ENCODE results near the gene EYA3. TPM values are rescaled to one million over a fixed set of nuclear protein-coding genes. Genes with fewer than 3 reads are reported as not detected.

EYA3 gene
- total and polyA plus RNA-seq, 2 donors, result 5.9 to 16.0 TPM

DNA sequence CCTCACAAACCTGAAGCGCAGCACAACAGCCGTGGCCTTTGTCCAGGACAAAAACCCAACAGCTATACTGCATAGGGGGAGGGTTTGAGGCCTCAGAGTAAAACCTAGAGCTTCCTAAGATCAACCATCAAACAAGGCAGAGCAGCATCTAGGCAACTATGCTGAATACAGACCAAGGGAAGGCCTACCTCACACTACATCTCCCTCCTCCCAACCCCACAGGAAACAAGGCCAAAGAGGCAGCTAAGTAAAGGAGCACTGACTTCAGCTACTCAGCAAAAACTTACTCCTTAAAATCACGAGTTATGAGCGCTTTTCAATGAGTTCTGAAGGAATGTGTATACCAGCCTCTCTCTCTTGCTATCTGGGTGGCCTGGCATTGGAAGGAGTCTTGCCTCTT is 116.3 kb downstream of the EYA3 start:
- peaks cover 4% of the 10 kb centered on the region for H3K36me3 ChIP-seq (ENCODE audit: insufficient read depth)
- no peak for DNase-seq (ENCODE audit: extremely low spot score)
- no peak overlapping the region for H3K4me3 ChIP-seq (ENCODE audit: low read depth, low read length)
- no peak overlapping the region for H3K27ac ChIP-seq (ENCODE audit: low read depth)
- H3K4me1 ChIP-seq (ENCODE audit: insufficient read depth), result no peaks in the 10 kb centered on the region
- 92% methylated on average over 4 of the region's 4 CpGs for WGBS

DNA sequence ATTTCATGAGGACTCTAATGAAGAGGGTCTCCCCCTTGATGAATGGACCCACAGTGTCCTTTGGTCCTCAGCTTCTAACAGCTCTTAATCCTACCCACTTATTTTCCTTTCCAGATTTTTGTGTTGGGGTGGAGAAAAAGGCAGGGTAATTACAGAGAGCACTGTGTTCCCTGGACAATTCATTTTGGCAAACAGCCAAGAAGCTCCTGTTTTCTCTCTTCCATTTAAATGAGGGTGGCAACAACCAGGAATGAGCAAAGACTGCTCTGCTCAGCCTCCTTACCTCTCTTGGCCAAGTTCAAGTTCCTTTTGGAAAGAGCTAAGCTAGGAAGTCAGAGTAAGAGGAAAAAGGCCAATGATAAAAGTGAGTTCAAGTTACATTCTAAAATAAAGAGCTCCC is 116.7 kb downstream of the EYA3 start:
- DNase-seq (ENCODE audit: extremely low spot score), result no peak
- Histone ChIP-seq H3K27ac (ENCODE audit: low read depth) (no peak overlapping the region), H3K4me3 (ENCODE audit: low read depth, low read length) (no peak overlapping the region), H3K36me3 (ENCODE audit: insufficient read depth) (peaks cover 4% of the 10 kb centered on the region), H3K4me1 (ENCODE audit: insufficient read depth) (no peaks in the 10 kb centered on the region)

DNA sequence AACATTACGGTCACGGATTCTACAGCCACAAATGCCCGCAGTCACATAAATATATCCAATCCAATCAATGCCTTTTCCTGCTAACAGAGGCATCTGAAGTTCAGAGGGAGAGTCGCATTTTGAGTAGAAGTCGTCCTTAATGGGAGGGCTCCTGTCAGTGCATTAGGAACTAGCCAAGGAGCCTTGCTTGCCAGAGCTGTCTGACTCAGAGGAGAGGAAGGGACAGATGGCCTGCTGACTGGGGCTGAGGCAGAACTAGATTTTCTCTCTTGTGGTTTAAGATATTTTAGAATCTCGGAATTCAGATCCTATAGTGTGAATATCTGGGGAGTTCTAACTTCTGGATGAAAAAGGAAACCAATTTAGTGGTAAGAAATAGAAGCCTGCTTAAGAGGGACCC is 118.0 kb downstream of the EYA3 start:
- Histone ChIP-seq H3K36me3 (ENCODE audit: insufficient read depth) (peaks cover 4% of the 10 kb centered on the region), H3K4me3 (ENCODE audit: low read depth, low read length) (no peak overlapping the region), H3K4me1 (ENCODE audit: insufficient read depth) (no peaks in the 10 kb centered on the region), H3K27ac (ENCODE audit: low read depth) (peak overlapping the region; percentile 71)
- DNase-seq (ENCODE audit: extremely low spot score), result no peak
- WGBS, result 75% methylated on average over 6 of the region's 6 CpGs

DNA sequence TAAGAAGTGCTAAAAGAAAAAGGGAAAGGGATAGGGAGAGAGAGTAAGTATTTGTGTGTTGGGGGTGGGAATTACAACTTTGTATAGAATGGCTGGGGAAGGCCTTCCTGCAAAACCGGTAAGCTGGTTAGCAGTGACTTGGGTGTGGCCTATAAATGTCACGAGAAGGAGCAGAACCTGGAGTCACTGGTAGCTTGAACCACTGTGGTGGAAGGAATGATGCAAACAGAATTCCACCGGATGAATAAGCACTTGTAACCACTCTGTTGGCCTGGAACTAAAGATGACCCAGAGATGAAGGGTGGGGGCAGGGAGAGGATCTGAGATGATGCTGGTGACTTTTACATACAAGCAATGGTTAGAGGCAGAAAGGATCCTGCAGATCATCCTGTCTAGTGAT is 119.7 kb downstream of the EYA3 start:
- DNase-seq (ENCODE audit: extremely low spot score), result no peak
- H3K4me3 ChIP-seq (ENCODE audit: low read depth, low read length), result no peak overlapping the region
- no peaks in the 10 kb centered on the region for H3K4me1 ChIP-seq (ENCODE audit: insufficient read depth)
- H3K27ac ChIP-seq (ENCODE audit: low read depth), result no peak overlapping the region
- WGBS, result 41% methylated on average over 3 of the region's 3 CpGs
- no peaks in the 10 kb centered on the region for H3K36me3 ChIP-seq (ENCODE audit: insufficient read depth)

DNA sequence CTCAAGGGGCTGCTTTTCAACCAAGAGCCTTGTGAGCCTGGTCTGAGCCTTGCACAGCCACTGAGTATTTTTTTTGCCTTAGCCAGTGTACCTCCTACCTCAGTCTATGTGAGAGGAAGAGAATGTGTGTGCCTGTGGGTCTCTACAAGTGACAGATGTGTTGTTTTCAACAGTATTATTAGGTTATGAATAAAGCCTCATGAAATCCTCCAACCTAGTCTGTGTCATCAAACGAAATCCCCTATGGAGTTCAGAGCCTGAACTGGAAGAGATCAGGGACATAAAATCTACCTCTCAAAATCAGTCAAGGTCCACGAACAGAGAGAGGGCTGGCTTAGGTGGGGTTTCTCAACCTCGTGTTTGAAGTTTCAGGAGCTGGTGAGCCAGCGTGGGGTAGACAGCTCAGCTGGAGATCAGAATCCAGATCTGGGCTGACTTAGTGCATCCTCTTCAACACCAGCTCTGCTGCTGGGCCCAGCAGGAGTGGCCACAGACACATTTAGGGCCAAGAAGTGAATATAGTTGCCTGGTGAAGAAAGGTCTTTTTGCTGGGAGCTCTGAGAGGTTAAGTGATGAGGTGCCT is 120.4 kb downstream of the EYA3 start:
- 83% methylated on average over 4 of the region's 4 CpGs for WGBS
- Histone ChIP-seq H3K27ac (ENCODE audit: low read depth) (no peak overlapping the region), H3K4me3 (ENCODE audit: low read depth, low read length) (no peak overlapping the region), H3K36me3 (ENCODE audit: insufficient read depth) (no peaks in the 10 kb centered on the region), H3K4me1 (ENCODE audit: insufficient read depth) (no peaks in the 10 kb centered on the region)
- no peak for DNase-seq (ENCODE audit: extremely low spot score)

DNA sequence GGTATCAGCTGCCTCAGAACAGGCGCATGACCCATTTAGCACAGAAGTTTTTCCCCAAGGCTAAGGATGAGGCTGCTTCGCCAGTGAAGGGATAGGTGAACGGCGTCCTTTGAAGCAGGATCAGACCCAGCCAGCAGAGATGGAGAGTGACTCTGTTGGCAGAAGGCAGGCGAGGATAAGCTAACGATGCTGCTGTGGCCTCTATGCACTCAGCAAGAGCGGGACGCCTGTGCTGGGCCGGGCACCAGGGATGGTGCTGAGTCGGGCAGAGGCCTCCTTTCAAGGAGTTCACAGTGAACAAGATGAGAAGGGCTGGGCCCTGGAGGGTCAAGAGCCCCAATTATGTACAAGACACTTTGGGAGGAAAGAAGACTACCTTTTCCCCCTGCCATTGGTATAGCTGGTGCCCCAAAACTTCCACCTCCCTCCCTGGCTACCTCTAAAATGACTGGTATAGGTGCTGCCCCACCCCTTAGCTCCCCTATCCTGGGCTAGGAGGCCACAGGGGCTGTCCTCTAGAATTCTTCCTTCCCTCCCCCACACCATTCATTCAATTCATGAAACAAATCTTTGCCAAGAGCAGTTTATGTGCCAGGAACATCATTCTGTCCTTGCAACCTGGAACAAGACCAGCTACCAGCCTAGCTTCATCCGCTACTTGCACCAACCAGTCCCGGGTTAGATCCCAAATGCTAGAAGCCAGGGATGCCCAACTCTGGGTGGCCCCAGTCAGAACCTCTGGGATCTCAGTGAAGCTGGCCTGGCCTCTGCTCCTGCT is 121.1 kb downstream of the EYA3 start:
- DNase-seq (ENCODE audit: extremely low spot score), result no peak
- WGBS, result 95% methylated on average over 12 of the region's 12 CpGs
- Histone ChIP-seq H3K36me3 (ENCODE audit: insufficient read depth) (no peaks in the 10 kb centered on the region), H3K4me3 (ENCODE audit: low read depth, low read length) (no peak overlapping the region), H3K4me1 (ENCODE audit: insufficient read depth) (no peaks in the 10 kb centered on the region), H3K27ac (ENCODE audit: low read depth) (no peak overlapping the region)

DNA sequence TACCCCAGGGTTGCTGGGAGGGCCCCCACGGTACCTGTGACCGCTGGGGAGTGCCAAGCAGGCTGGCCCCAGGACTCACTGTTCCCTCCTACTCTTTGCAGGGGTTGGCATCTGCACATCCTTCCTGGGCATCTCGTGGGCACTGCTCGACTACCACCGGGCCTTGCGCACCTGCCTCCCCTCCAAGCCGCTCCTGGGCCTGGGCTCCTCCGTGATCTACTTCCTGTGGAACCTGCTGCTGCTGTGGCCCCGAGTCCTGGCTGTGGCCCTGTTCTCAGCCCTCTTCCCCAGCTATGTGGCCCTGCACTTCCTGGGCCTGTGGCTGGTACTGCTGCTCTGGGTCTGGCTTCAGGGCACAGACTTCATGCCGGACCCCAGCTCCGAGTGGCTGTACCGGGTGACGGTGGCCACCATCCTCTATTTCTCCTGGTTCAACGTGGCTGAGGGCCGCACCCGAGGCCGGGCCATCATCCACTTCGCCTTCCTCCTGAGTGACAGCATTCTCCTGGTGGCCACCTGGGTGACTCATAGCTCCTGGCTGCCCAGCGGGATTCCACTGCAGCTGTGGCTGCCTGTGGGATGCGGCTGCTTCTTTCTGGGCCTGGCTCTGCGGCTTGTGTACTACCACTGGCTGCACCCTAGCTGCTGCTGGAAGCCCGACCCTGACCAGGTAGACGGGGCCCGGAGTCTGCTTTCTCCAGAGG is 121.9 kb downstream of the EYA3 start:
- no peak overlapping the region for H3K4me3 ChIP-seq (ENCODE audit: low read depth, low read length)
- 94% methylated on average over 24 of the region's 24 CpGs for WGBS
- H3K36me3 ChIP-seq (ENCODE audit: insufficient read depth), result no peaks in the 10 kb centered on the region
- no peak overlapping the region for H3K27ac ChIP-seq (ENCODE audit: low read depth)
- no peaks in the 10 kb centered on the region for H3K4me1 ChIP-seq (ENCODE audit: insufficient read depth)
- DNase-seq (ENCODE audit: extremely low spot score), result no peak

DNA sequence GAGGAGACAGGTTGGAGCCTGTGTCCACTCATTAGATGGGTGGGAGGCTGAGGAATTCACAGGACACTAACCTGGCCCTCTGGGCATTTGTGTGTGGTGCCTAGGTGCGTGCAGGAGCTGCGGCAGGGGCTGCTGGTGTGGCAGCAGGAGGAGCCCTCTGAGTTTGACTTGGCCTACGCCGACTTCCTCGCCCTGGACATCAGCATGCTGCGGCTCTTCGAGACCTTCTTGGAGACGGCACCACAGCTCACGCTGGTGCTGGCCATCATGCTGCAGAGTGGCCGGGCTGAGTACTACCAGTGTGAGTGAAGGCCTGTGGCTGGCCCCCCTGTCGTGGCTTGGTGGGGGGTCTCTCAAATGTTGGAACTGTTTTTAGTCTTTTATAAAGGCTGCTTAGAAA is 125.0 kb downstream of the EYA3 start:
- H3K36me3 ChIP-seq (ENCODE audit: insufficient read depth), result no peaks in the 10 kb centered on the region
- H3K4me1 ChIP-seq (ENCODE audit: insufficient read depth), result no peaks in the 10 kb centered on the region
- no peak for DNase-seq (ENCODE audit: extremely low spot score)
- H3K27ac ChIP-seq (ENCODE audit: low read depth), result no peak overlapping the region
- WGBS, result 95% methylated on average over 11 of the region's 11 CpGs
- H3K4me3 ChIP-seq (ENCODE audit: low read depth, low read length), result no peak overlapping the region

DNA sequence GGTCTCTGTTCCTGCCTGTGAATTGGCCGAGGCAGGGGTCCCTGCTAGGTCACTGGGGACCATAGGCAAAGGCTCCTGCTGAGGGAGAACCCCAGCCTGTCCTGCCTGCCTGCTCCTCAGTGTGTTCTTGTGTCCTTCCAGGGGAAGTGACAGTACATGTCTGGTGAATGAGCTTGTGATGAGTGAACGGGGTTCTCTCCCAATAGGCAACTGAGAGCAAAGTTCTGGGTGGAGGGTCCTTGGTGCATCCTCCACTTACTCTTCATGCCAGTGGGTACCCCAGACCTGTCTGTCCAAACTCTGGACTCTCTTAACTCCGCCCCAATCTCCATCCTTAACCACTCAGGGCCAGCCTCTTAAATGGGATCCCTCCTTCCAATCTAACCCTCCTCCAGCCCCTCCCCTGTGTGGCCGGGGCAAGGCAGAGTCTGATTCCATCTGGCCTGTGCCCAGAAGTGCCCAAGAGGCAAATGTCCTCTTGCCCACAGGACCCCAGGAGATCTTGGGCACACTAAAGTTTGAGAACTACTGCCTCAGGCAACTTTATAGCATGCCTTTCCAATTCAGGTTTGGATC is 126.7 kb downstream of the EYA3 start:
- H3K27ac ChIP-seq (ENCODE audit: low read depth), result no peak overlapping the region
- no peaks in the 10 kb centered on the region for H3K36me3 ChIP-seq (ENCODE audit: insufficient read depth)
- H3K4me1 ChIP-seq (ENCODE audit: insufficient read depth), result no peaks in the 10 kb centered on the region
- DNase-seq (ENCODE audit: extremely low spot score), result no peak
- 58% methylated on average over 4 of the region's 4 CpGs for WGBS
- no peak overlapping the region for H3K4me3 ChIP-seq (ENCODE audit: low read depth, low read length)

DNA sequence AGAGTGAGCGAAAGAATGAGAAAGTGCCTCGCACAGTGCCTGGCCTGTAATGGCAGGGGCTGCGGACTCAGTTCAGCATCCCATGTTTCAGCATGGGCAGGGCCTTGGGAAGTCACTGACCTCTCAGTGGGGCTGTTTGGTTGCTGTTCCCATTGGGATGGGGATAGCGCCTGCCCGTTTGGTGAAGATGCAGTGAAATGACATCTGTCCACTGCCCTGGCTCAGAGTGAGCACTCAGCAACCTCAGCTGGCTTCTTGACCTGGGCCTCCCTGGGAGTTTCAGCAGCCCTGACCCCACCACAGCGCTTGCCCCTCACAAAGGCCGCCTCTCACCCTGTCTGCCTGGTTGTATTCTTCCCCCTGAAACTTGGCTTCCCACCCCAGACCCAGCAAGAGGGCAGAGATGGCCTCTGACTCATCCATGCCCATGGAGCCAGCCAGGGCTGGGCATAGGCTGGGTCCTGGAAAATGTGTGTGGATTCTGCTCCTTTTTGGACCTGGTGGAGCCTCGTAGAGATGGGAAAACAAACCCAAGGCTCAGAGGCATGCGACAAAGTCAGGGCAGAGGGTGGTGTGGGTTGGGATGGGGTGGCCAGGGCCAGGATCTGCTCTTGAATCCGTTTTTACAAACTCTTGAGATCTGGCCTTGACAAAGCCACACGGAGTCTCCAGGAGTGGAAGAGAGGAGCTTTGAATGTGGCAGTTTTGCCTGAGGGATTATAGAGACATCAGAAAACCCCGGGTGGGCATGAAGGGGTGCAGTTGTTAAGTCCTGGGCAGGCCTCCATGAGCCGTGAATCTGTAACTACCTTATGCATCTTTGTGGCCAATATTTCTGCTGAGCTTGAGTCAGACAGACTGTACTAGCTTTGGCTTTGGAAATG is 127.4 kb downstream of the EYA3 start:
- Histone ChIP-seq H3K4me3 (ENCODE audit: low read depth, low read length) (peak overlapping the region; percentile 70), H3K36me3 (ENCODE audit: insufficient read depth) (no peaks in the 10 kb centered on the region), H3K4me1 (ENCODE audit: insufficient read depth) (no peaks in the 10 kb centered on the region), H3K27ac (ENCODE audit: low read depth) (no peak overlapping the region)
- DNase-seq (ENCODE audit: extremely low spot score), result no peak
- WGBS, result 52% methylated on average over 13 of the region's 13 CpGs

DNA sequence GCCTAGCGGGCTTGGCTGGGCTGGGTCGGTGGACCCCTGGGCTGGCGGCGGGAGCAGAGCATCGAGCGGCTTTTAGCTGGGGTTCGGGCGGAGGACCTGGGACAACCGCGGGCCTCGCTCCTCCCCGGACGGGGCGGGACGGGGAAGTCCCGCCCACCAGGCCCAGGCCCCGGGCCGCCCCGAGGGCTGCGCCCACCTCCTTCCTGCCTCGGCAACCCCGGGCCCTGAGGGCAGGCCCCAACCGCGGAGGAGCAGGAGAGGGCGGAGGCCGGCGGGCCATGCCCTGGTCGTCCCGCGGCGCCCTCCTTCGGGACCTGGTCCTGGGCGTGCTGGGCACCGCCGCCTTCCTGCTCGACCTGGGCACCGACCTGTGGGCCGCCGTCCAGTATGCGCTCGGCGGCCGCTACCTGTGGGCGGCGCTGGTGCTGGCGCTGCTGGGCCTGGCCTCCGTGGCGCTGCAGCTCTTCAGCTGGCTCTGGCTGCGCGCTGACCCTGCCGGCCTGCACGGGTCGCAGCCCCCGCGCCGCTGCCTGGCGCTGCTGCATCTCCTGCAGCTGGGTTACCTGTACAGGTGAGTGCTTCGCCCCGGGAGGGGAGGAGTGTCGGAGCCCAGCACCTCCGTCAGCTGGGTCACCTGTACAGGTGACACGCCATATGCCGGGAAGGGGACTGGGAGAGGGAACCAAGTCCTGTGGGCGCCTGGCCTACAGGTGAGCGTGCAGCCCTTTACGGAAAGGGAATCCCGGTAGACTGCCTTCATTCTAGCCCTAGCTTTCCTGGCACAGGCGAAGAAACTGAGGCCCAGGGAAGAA is 128.4 kb downstream of the EYA3 start, which contains the start of gene XKR8:
Gene XKR8 (plus strand): TSS at position 182 of the 812 bp plus-strand sequence. CDS start 97 bp downstream, at position 279.
- Histone ChIP-seq H3K4me1 (ENCODE audit: insufficient read depth) (no peaks in the 10 kb centered on the region), H3K36me3 (ENCODE audit: insufficient read depth) (no peaks in the 10 kb centered on the region), H3K27ac (ENCODE audit: low read depth) (peak within 1 kb of the TSS; percentile 95), H3K4me3 (ENCODE audit: low read depth, low read length) (peak within 1 kb of the TSS; percentile 70)
- peak; percentile 51 for DNase-seq (ENCODE audit: extremely low spot score)
- 6% methylated on average over 68 of the region's 68 CpGs for WGBS

DNA sequence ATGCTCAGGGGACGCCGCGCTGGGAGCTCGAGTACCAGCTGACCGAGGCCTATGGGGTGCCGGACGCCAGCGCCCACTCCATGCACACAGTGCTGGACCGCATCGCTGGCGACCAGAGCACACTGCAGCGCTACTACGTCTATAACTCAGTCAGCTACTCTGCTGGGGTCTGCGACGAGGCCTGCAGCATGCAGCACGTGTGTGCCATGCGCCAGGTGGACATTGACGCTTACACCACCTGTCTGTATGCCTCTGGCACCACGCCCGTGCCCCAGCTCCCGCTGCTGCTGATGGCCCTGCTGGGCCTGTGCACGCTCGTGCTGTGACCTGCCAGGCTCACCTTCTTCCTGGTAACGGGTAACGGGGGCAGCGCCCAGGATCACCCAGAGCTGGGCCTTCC is 129.9 kb downstream of the EYA3 start:
- no peak for DNase-seq (ENCODE audit: extremely low spot score)
- Histone ChIP-seq H3K27ac (ENCODE audit: low read depth) (no peak overlapping the region), H3K36me3 (ENCODE audit: insufficient read depth) (no peaks in the 10 kb centered on the region), H3K4me3 (ENCODE audit: low read depth, low read length) (no peak overlapping the region), H3K4me1 (ENCODE audit: insufficient read depth) (no peaks in the 10 kb centered on the region)
- WGBS, result 95% methylated on average over 26 of the region's 26 CpGs

Measured in urinary bladder (tissue), 4 donors.